Neural cell (in vitro differentiated cells): ENCODE data around the gene SGIP1. TPM values are rescaled to one million over a fixed set of nuclear protein-coding genes. Genes with fewer than 3 reads are reported as not detected.

Experiments
- H2AFZ ChIP-seq: fragments of 200-600, 300-800 bp; sonication (generic), shearing (Covaris generic); 2 replicates; pipeline ENCODE4 v1.6.0; 2014; ENCODE audit warnings: low read depth, mild to moderate bottlenecking, antibody characterized with exemption, low read length, moderate library complexity
- H3F3A ChIP-seq: fragments of 200-600 bp; shearing (Covaris generic); 2 replicates; pipeline ENCODE4 v1.6.1; 2016; ENCODE audit warnings: mild to moderate bottlenecking, moderate library complexity, mixed read lengths, antibody characterized with exemption, low read length; ENCODE audit not compliant: insufficient read depth, poor library complexity, severe bottlenecking
- H3K27ac ChIP-seq: fragments of 200-600, 300-800 bp; sonication (generic), shearing (Covaris generic); 2 replicates; pipeline ENCODE4 v1.5.1; 2014; ENCODE audit warnings: mild to moderate bottlenecking, low read length, moderate library complexity
- H3K27me3 ChIP-seq: fragments of 300-800, 200-600 bp; sonication (generic), shearing (Covaris generic); 2 replicates; pipeline ENCODE4 v1.6.0; 2014; ENCODE audit warnings: mild to moderate bottlenecking, low read depth, low read length, moderate library complexity; ENCODE audit not compliant: insufficient read depth
- H3K36me3 ChIP-seq: fragments of 300-800, 200-600 bp; sonication (generic), shearing (Covaris generic); 2 replicates; pipeline ENCODE4 v1.5.1; 2014; ENCODE audit warnings: mild to moderate bottlenecking, antibody characterized with exemption, low read length, moderate library complexity; ENCODE audit not compliant: insufficient read depth
- H3K4me2 ChIP-seq: fragments of 300-800, 200-600 bp; sonication (generic), shearing (Covaris generic); 2 replicates; pipeline ENCODE4 v1.6.0; 2014; ENCODE audit warnings: mild to moderate bottlenecking, low read length
- H3K4me3 ChIP-seq: fragments of 300-800, 200-600 bp; sonication (generic), shearing (Covaris generic); 2 replicates; pipeline ENCODE4 v1.5.1; 2014; ENCODE audit warnings: mild to moderate bottlenecking, low read length, moderate library complexity
- H3K79me2 ChIP-seq: fragments of 200-600 bp; shearing (Covaris generic); replicated peaks from 2 replicates; pipeline ENCODE4 v1.6.0; 2014; ENCODE audit warnings: mild to moderate bottlenecking, low read length, moderate library complexity; ENCODE audit not compliant: insufficient read depth
- H3K9ac ChIP-seq: fragments of 300-800, 200-600 bp; sonication (generic), shearing (Covaris generic); 2 replicates; pipeline ENCODE4 v1.6.1; 2016; ENCODE audit warnings: mild to moderate bottlenecking, low read length, mixed read lengths
- H3K9me2 ChIP-seq: fragments of 200-600 bp; shearing (Covaris generic); 2 replicates; pipeline ENCODE4 v1.6.1; 2016; ENCODE audit warnings: mild to moderate bottlenecking, low read length, mixed read lengths; ENCODE audit not compliant: insufficient read depth
- H3K9me3 ChIP-seq: fragments of 200-600, 300-800 bp; sonication (generic), shearing (Covaris generic); 2 replicates; pipeline ENCODE4 v1.6.1; 2016; ENCODE audit warnings: mild to moderate bottlenecking, mixed run types, low read length, moderate library complexity, mixed read lengths
- H4K20me1 ChIP-seq: fragments of 200-600 bp; shearing (Covaris generic); 2 replicates; pipeline ENCODE4 v1.6.1; 2016; ENCODE audit warnings: mild to moderate bottlenecking, mixed run types; ENCODE audit not compliant: insufficient read depth
- EP300 ChIP-seq: fragments of 450-650 bp; conservative IDR thresholded peaks from 2 replicates; pipeline ENCODE4 v1.6.1; 2014; ENCODE audit warnings: antibody characterized with exemption, mild to moderate bottlenecking, moderate library complexity; ENCODE audit not compliant: poor library complexity, severe bottlenecking
- EZH2 ChIP-seq: fragments of 200-600, 300-800 bp; shearing (Covaris generic), sonication (generic); IDR thresholded peaks from 2 replicates; pipeline ENCODE4 v1.6.1; 2014; ENCODE audit warnings: antibody characterized with exemption, low read length, borderline replicate concordance, mild to moderate bottlenecking; ENCODE audit not compliant: insufficient read depth, poor library complexity, severe bottlenecking
- MXI1 ChIP-seq: fragments of 450-650 bp; conservative IDR thresholded peaks from 2 replicates; pipeline ENCODE4 v1.6.1; 2014; ENCODE audit warnings: antibody characterized with exemption, mild to moderate bottlenecking; ENCODE audit not compliant: poor library complexity, severe bottlenecking
- POLR2AphosphoS5 ChIP-seq: IDR thresholded peaks from 2 replicates; pipeline ENCODE4 v1.6.1; 2012
- RAD21 ChIP-seq: fragments of 450-650 bp; conservative IDR thresholded peaks from 2 replicates; pipeline ENCODE4 v1.6.1; 2014; ENCODE audit warnings: antibody characterized with exemption, mild to moderate bottlenecking, moderate library complexity
- SMC3 ChIP-seq: fragments of 450-650 bp; conservative IDR thresholded peaks from 2 replicates; pipeline ENCODE4 v1.6.1; 2014; ENCODE audit warnings: antibody characterized with exemption, mild to moderate bottlenecking, moderate library complexity; ENCODE audit not compliant: poor library complexity
- TAF1 ChIP-seq: IDR thresholded peaks from 2 replicates; pipeline ENCODE4 v1.6.1; 2012; ENCODE audit warnings: low read depth
- polyA plus RNA-seq: library from polyadenylated mRNA; depleted of rRNA; stranded (reverse); fragments of >200 nt; gene quantifications from 2 replicates; pipeline ENCODE4 v1.2.3, GENCODE V29; 2014
- TF ChIP-seq, protein P1 (sequence below): IDR thresholded peaks from 2 replicates; pipeline ENCODE4 v1.6.1; 2012; ENCODE audit warnings: borderline replicate concordance
- TF ChIP-seq, protein P2 (sequence below): fragments of 450-650 bp; IDR thresholded peaks from 2 replicates; pipeline ENCODE4 v1.5.1; 2014; ENCODE audit warnings: antibody characterized with exemption, mild to moderate bottlenecking, moderate library complexity; ENCODE audit not compliant: poor library complexity, severe bottlenecking

SGIP1 gene
- polyA plus RNA-seq, 1 donor from 2014 or later = 50.5 TPM

DNA sequence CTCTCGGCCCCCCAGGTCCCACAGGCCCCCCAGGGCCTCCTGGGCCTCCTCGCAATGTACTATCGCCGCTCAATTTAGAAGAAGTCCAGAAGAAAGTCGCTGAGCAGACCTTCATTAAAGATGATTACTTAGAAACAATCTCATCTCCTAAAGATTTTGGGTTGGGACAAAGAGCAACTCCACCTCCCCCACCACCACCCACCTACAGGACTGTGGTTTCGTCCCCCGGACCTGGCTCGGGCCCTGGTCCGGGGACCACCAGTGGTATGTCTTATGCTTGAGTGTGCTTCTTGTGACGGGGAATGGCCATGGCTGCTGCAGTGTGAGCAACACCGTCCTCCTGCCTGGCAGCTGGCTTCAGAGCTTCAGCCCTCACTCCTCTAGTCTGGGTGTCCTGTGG is 148.2 kb downstream of the SGIP1 start:
- no peaks in the 10 kb centered on the region for H3K9me2 ChIP-seq
- H2AFZ ChIP-seq = no peak overlapping the region
- H3K79me2 ChIP-seq = no peaks in the 10 kb centered on the region
- H3K36me3 ChIP-seq = peaks cover 4% of the 10 kb centered on the region
- H3K9me3 ChIP-seq = no peaks in the 10 kb centered on the region
- TF ChIP-seq RAD21 = no peak
- no peak for TF ChIP-seq MXI1
- no peak for TF ChIP-seq SMC3
- TF ChIP-seq, protein P1, sequence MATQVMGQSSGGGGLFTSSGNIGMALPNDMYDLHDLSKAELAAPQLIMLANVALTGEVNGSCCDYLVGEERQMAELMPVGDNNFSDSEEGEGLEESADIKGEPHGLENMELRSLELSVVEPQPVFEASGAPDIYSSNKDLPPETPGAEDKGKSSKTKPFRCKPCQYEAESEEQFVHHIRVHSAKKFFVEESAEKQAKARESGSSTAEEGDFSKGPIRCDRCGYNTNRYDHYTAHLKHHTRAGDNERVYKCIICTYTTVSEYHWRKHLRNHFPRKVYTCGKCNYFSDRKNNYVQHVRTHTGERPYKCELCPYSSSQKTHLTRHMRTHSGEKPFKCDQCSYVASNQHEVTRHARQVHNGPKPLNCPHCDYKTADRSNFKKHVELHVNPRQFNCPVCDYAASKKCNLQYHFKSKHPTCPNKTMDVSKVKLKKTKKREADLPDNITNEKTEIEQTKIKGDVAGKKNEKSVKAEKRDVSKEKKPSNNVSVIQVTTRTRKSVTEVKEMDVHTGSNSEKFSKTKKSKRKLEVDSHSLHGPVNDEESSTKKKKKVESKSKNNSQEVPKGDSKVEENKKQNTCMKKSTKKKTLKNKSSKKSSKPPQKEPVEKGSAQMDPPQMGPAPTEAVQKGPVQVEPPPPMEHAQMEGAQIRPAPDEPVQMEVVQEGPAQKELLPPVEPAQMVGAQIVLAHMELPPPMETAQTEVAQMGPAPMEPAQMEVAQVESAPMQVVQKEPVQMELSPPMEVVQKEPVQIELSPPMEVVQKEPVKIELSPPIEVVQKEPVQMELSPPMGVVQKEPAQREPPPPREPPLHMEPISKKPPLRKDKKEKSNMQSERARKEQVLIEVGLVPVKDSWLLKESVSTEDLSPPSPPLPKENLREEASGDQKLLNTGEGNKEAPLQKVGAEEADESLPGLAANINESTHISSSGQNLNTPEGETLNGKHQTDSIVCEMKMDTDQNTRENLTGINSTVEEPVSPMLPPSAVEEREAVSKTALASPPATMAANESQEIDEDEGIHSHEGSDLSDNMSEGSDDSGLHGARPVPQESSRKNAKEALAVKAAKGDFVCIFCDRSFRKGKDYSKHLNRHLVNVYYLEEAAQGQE = no peak
- no peak for TF ChIP-seq EP300
- no peak for TF ChIP-seq EZH2
- TF ChIP-seq, protein P2, sequence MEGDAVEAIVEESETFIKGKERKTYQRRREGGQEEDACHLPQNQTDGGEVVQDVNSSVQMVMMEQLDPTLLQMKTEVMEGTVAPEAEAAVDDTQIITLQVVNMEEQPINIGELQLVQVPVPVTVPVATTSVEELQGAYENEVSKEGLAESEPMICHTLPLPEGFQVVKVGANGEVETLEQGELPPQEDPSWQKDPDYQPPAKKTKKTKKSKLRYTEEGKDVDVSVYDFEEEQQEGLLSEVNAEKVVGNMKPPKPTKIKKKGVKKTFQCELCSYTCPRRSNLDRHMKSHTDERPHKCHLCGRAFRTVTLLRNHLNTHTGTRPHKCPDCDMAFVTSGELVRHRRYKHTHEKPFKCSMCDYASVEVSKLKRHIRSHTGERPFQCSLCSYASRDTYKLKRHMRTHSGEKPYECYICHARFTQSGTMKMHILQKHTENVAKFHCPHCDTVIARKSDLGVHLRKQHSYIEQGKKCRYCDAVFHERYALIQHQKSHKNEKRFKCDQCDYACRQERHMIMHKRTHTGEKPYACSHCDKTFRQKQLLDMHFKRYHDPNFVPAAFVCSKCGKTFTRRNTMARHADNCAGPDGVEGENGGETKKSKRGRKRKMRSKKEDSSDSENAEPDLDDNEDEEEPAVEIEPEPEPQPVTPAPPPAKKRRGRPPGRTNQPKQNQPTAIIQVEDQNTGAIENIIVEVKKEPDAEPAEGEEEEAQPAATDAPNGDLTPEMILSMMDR = no peak
- no peak for TF ChIP-seq POLR2AphosphoS5
- TF ChIP-seq TAF1 = no peak
- H4K20me1 ChIP-seq = no peaks in the 10 kb centered on the region
- no peaks in the 10 kb centered on the region for H3K27me3 ChIP-seq
- H3K27ac ChIP-seq = no peak overlapping the region
- H3F3A ChIP-seq = no peaks in the 10 kb centered on the region
- H3K9ac ChIP-seq = no peak overlapping the region
- no peak overlapping the region for H3K4me3 ChIP-seq
- H3K4me2 ChIP-seq = no peak overlapping the region

DNA sequence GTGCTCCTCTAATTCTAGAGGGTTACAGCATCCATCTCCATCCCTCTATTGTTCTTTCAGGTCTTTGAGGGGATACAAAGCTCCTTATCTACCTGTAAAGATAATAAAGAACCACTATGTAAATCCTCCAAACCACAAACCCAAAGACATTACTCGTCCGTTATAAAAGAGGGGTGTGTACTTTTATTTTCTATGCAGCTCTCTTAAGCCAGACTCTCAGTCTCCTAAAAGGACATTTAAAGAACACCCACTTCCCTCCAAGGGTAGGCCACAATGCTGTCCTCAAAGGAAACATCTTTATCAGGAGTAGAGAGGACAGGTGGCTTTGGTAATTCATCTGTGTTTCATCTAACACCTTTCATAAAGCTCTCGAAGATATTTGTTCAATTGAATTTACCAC is 150.4 kb downstream of the SGIP1 start:
- no peak for TF ChIP-seq POLR2AphosphoS5
- Histone ChIP-seq H3K36me3 (peaks cover 4% of the 10 kb centered on the region), H3K27me3 (no peaks in the 10 kb centered on the region)

DNA sequence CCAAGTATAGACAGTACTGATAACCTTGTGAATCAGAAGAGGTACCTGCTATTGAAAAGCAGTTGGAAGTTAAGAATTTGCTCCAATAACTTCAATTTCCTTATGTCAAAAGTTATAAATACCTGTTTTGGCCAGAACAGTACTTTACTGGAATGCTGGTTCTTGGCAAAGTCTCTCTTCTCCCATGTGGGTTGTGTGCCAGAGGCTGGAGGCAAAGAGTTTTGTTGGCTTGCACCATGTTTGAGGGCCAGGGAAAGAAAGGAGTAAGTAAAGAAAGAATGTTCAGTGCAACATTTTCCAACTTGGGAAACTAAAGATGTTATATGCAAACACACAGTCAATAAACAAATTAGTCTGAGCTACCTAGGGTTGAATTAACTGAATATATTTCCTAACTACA is 151.3 kb downstream of the SGIP1 start:
- no peaks in the 10 kb centered on the region for H3K9me3 ChIP-seq
- no peaks in the 10 kb centered on the region for H3K79me2 ChIP-seq
- H3K9ac ChIP-seq = no peak overlapping the region
- no peaks in the 10 kb centered on the region for H3F3A ChIP-seq
- no peak overlapping the region for H3K4me2 ChIP-seq
- no peak overlapping the region for H3K27ac ChIP-seq
- H4K20me1 ChIP-seq = no peaks in the 10 kb centered on the region
- H2AFZ ChIP-seq = no peak overlapping the region
- TF ChIP-seq EZH2 = no peak
- no peaks in the 10 kb centered on the region for H3K9me2 ChIP-seq
- H3K4me3 ChIP-seq = no peak overlapping the region
- no peaks in the 10 kb centered on the region for H3K27me3 ChIP-seq
- peaks cover 10% of the 10 kb centered on the region for H3K36me3 ChIP-seq

More for the DNA sequence above, 150.4 kb downstream of the SGIP1 start:
- Histone ChIP-seq H3K9me2 (no peaks in the 10 kb centered on the region), H3K4me2 (no peak overlapping the region), H4K20me1 (no peaks in the 10 kb centered on the region), H2AFZ (no peak overlapping the region), H3K9ac (no peak overlapping the region), H3K27ac (no peak overlapping the region), H3K79me2 (no peaks in the 10 kb centered on the region), H3K9me3 (no peaks in the 10 kb centered on the region), H3F3A (no peaks in the 10 kb centered on the region), H3K4me3 (no peak overlapping the region)
